ENCODE data around the gene ZMYM2.

ZMYM2 gene

DNA sequence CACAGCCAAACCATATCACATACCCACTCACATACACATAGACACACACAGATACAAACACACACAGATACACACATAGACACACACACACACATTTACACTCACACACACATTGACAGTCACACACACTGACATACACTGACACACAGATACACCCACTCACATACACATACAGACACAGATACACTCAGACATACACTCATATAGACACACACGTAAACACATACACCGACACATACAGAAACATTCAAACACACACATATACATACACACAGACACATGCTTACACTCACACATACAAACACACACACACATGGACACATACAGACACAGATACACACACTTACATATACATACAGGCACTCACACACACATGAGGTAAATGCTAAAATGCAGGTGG lies 172.1 kb downstream of the ZMYM2 start:
- H3K4me3 ChIP-seq = no peak overlapping the region
- TF ChIP-seq, protein P1, sequence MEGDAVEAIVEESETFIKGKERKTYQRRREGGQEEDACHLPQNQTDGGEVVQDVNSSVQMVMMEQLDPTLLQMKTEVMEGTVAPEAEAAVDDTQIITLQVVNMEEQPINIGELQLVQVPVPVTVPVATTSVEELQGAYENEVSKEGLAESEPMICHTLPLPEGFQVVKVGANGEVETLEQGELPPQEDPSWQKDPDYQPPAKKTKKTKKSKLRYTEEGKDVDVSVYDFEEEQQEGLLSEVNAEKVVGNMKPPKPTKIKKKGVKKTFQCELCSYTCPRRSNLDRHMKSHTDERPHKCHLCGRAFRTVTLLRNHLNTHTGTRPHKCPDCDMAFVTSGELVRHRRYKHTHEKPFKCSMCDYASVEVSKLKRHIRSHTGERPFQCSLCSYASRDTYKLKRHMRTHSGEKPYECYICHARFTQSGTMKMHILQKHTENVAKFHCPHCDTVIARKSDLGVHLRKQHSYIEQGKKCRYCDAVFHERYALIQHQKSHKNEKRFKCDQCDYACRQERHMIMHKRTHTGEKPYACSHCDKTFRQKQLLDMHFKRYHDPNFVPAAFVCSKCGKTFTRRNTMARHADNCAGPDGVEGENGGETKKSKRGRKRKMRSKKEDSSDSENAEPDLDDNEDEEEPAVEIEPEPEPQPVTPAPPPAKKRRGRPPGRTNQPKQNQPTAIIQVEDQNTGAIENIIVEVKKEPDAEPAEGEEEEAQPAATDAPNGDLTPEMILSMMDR (IDR thresholded peaks at IDR 0.05) = no peak
- H3K27ac ChIP-seq = no peak overlapping the region
- no peak for DNase-seq (ENCODE audit: low spot score)

GRCh38 chr13:20131057-20131832 lies 172.7 kb downstream of the ZMYM2 start:
- H3K4me3 ChIP-seq = no peak overlapping the region
- DNase-seq (ENCODE audit: low spot score) = peak; percentile 43
- TF ChIP-seq, protein P1 (IDR thresholded peaks at IDR 0.05) = no peak
- no peak overlapping the region for H3K27ac ChIP-seq

- TF ChIP-seq, protein P1 (IDR thresholded peaks at IDR 0.05) = no peak
- no peak overlapping the region for H3K4me3 ChIP-seq
- no peak for DNase-seq (ENCODE audit: low spot score)
Observed at GRCh38 chr13:20132052-20132634, 173.6 kb downstream of the ZMYM2 start.

DNA sequence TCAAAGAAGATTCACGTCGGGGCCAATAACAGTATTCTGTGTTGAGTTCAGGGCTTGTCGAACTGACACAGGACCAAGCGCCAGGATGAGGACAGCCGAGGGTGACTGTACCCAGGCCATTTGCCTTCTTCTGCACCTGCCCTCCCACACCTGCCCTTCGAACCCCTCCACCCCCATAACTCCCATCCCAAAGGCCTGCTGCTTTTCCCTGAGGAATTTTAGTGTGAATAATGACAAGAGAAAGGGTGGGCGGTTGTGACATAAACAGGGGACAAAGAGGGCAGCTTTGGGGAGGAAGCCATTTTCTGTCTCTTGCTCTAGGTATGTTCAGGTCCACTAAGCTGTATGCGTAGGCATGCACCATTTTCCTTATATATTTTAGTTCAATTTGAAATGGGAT lies 176.2 kb downstream of the ZMYM2 start:
- TF ChIP-seq, protein P1 (IDR thresholded peaks at IDR 0.05) = no peak
- no peak for DNase-seq (ENCODE audit: low spot score)
- Histone ChIP-seq H3K27ac (no peak overlapping the region), H3K4me3 (no peak overlapping the region)

More at GRCh38 chr13:20132052-20132634, 173.6 kb downstream of the ZMYM2 start:
- H3K27ac ChIP-seq = no peak overlapping the region

GRCh38 chr13:20136781-20137703 lies 178.5 kb downstream of the ZMYM2 start:
- Histone ChIP-seq H3K4me3 (peak overlapping the region; percentile 11), H3K27ac (no peak overlapping the region)
- no peak for DNase-seq (ENCODE audit: low spot score)
- TF ChIP-seq, protein P1 (IDR thresholded peaks at IDR 0.05) = no peak

DNA sequence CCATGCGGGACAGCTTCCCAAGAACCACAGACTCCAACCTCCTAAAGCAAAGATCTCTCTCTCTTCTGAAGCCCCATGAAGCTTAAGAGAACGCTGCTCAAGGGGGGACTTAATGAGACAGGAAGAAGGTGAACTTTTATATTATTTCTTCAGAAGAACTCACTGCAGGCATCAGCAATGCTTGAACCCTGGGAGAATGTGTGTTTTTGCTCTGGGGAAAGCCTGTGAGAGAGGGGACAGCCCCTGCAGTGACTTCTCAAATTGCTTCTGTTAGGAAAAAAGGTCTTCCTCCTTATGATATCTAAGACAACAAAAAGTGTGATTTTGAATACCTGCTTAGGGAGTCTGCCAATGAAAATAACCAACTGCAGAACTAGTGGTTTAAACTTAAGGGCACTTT lies 179.3 kb downstream of the ZMYM2 start:
- TF ChIP-seq, protein P1 (IDR thresholded peaks at IDR 0.05) = no peak
- no peak for DNase-seq (ENCODE audit: low spot score)
- Histone ChIP-seq H3K27ac (no peak overlapping the region), H3K4me3 (no peak overlapping the region)

All from coronary artery (tissue), 2 donors.